Measurements from ENCODE around the gene RGPD6.
"Not testable (repeated sequence)": the region's sequence is repeated elsewhere in the genome, so short reads cannot be mapped to it uniquely, and the experiment has no call there.

RGPD6 gene

GRCh38 chr2:110579216-110579965, 2.4 kb upstream of the RGPD6 start:
- not testable (repeated sequence) for H3K36me3 ChIP-seq (ENCODE audit: insufficient read depth, low read length); H3K27me3 ChIP-seq (ENCODE audit: insufficient read depth, low read length); H3K4me1 ChIP-seq (ENCODE audit: insufficient read depth, low read length); H3K9me3 ChIP-seq (ENCODE audit: low read length); H2AFZ ChIP-seq (ENCODE audit: low read depth, low read length); H3K4me3 ChIP-seq (ENCODE audit: low read length)

- not testable (repeated sequence) for H2AFZ ChIP-seq (ENCODE audit: low read depth, low read length); H3K27me3 ChIP-seq (ENCODE audit: insufficient read depth, low read length); H3K4me1 ChIP-seq (ENCODE audit: insufficient read depth, low read length); H3K36me3 ChIP-seq (ENCODE audit: insufficient read depth, low read length); H3K4me3 ChIP-seq (ENCODE audit: low read length); H3K9me3 ChIP-seq (ENCODE audit: low read length)
Measured at GRCh38 chr2:110578429-110578828, 1.4 kb upstream of the RGPD6 start.

GRCh38 chr2:110499755-110500377, 77.2 kb downstream of the RGPD6 start:
- H2AFZ ChIP-seq (ENCODE audit: low read depth, low read length); H3K4me1 ChIP-seq (ENCODE audit: insufficient read depth, low read length); H3K9me3 ChIP-seq (ENCODE audit: low read length); H3K27me3 ChIP-seq (ENCODE audit: insufficient read depth, low read length); H3K4me3 ChIP-seq (ENCODE audit: low read length); H3K36me3 ChIP-seq (ENCODE audit: insufficient read depth, low read length): not testable (repeated sequence)

GRCh38 chr2:110496027-110496426, 81.0 kb downstream of the RGPD6 start:
- H3K4me1 ChIP-seq (ENCODE audit: insufficient read depth, low read length); H3K27me3 ChIP-seq (ENCODE audit: insufficient read depth, low read length); H3K36me3 ChIP-seq (ENCODE audit: insufficient read depth, low read length); H3K9me3 ChIP-seq (ENCODE audit: low read length); H3K4me3 ChIP-seq (ENCODE audit: low read length); H2AFZ ChIP-seq (ENCODE audit: low read depth, low read length): not testable (repeated sequence)

GRCh38 chr2:110494488-110494887, 82.5 kb downstream of the RGPD6 start:
- not testable (repeated sequence) for H3K9me3 ChIP-seq (ENCODE audit: low read length); H2AFZ ChIP-seq (ENCODE audit: low read depth, low read length); H3K4me3 ChIP-seq (ENCODE audit: low read length); H3K36me3 ChIP-seq (ENCODE audit: insufficient read depth, low read length); H3K27me3 ChIP-seq (ENCODE audit: insufficient read depth, low read length); H3K4me1 ChIP-seq (ENCODE audit: insufficient read depth, low read length)

GRCh38 chr2:110488991-110489390, 88.0 kb downstream of the RGPD6 start:
- not testable (repeated sequence) for H3K9me3 ChIP-seq (ENCODE audit: low read length); H3K36me3 ChIP-seq (ENCODE audit: insufficient read depth, low read length); H3K27me3 ChIP-seq (ENCODE audit: insufficient read depth, low read length); H3K4me1 ChIP-seq (ENCODE audit: insufficient read depth, low read length); H2AFZ ChIP-seq (ENCODE audit: low read depth, low read length); H3K4me3 ChIP-seq (ENCODE audit: low read length)

GRCh38 chr2:110482697-110483096, 94.3 kb downstream of the RGPD6 start:
- not testable (repeated sequence) for H2AFZ ChIP-seq (ENCODE audit: low read depth, low read length); H3K36me3 ChIP-seq (ENCODE audit: insufficient read depth, low read length); H3K27me3 ChIP-seq (ENCODE audit: insufficient read depth, low read length); H3K4me1 ChIP-seq (ENCODE audit: insufficient read depth, low read length); H3K4me3 ChIP-seq (ENCODE audit: low read length); H3K9me3 ChIP-seq (ENCODE audit: low read length)

GRCh38 chr2:110481200-110481599, 95.8 kb downstream of the RGPD6 start:
- H3K4me3 ChIP-seq (ENCODE audit: low read length); H3K36me3 ChIP-seq (ENCODE audit: insufficient read depth, low read length); H3K4me1 ChIP-seq (ENCODE audit: insufficient read depth, low read length); H2AFZ ChIP-seq (ENCODE audit: low read depth, low read length); H3K9me3 ChIP-seq (ENCODE audit: low read length); H3K27me3 ChIP-seq (ENCODE audit: insufficient read depth, low read length): not testable (repeated sequence)

GRCh38 chr2:110480084-110480483, 96.9 kb downstream of the RGPD6 start:
- not testable (repeated sequence) for H3K9me3 ChIP-seq (ENCODE audit: low read length); H3K27me3 ChIP-seq (ENCODE audit: insufficient read depth, low read length); H3K4me3 ChIP-seq (ENCODE audit: low read length); H3K4me1 ChIP-seq (ENCODE audit: insufficient read depth, low read length); H3K36me3 ChIP-seq (ENCODE audit: insufficient read depth, low read length); H2AFZ ChIP-seq (ENCODE audit: low read depth, low read length)

GRCh38 chr2:110477370-110477769, 99.7 kb downstream of the RGPD6 start:
- H3K4me3 ChIP-seq (ENCODE audit: low read length); H3K4me1 ChIP-seq (ENCODE audit: insufficient read depth, low read length); H3K9me3 ChIP-seq (ENCODE audit: low read length); H3K36me3 ChIP-seq (ENCODE audit: insufficient read depth, low read length); H3K27me3 ChIP-seq (ENCODE audit: insufficient read depth, low read length); H2AFZ ChIP-seq (ENCODE audit: low read depth, low read length): not testable (repeated sequence)

GRCh38 chr2:110476952-110477351, 100.1 kb downstream of the RGPD6 start:
- not testable (repeated sequence) for H3K9me3 ChIP-seq (ENCODE audit: low read length); H2AFZ ChIP-seq (ENCODE audit: low read depth, low read length); H3K27me3 ChIP-seq (ENCODE audit: insufficient read depth, low read length); H3K4me3 ChIP-seq (ENCODE audit: low read length); H3K4me1 ChIP-seq (ENCODE audit: insufficient read depth, low read length); H3K36me3 ChIP-seq (ENCODE audit: insufficient read depth, low read length)

GRCh38 chr2:110475627-110476359, 101.2 kb downstream of the RGPD6 start:
- H3K36me3 ChIP-seq (ENCODE audit: insufficient read depth, low read length); H3K4me1 ChIP-seq (ENCODE audit: insufficient read depth, low read length); H3K4me3 ChIP-seq (ENCODE audit: low read length); H3K27me3 ChIP-seq (ENCODE audit: insufficient read depth, low read length); H3K9me3 ChIP-seq (ENCODE audit: low read length); H2AFZ ChIP-seq (ENCODE audit: low read depth, low read length): not testable (repeated sequence)

- H3K4me3 ChIP-seq (ENCODE audit: low read length); H3K27me3 ChIP-seq (ENCODE audit: insufficient read depth, low read length); H3K4me1 ChIP-seq (ENCODE audit: insufficient read depth, low read length); H2AFZ ChIP-seq (ENCODE audit: low read depth, low read length); H3K36me3 ChIP-seq (ENCODE audit: insufficient read depth, low read length); H3K9me3 ChIP-seq (ENCODE audit: low read length): not testable (repeated sequence)
Measured at GRCh38 chr2:110474898-110475297, 102.1 kb downstream of the RGPD6 start.

- H2AFZ ChIP-seq (ENCODE audit: low read depth, low read length); H3K27me3 ChIP-seq (ENCODE audit: insufficient read depth, low read length); H3K4me3 ChIP-seq (ENCODE audit: low read length); H3K36me3 ChIP-seq (ENCODE audit: insufficient read depth, low read length); H3K9me3 ChIP-seq (ENCODE audit: low read length); H3K4me1 ChIP-seq (ENCODE audit: insufficient read depth, low read length): not testable (repeated sequence)
Measured at GRCh38 chr2:110473059-110473358, 104.0 kb downstream of the RGPD6 start.

All from neuron (in vitro differentiated cells).